Nephron (organoid): ENCODE data around the gene CDKAL1.

Source experiments
- H3K27ac Mint-ChIP-seq, 3 experiments: 2 replicates each; pipeline ENCODE4 v1.8.0; 2020; ENCODE audit warnings: mixed read lengths in 3 of 3, mild to moderate bottlenecking in 2 of 3, moderate library complexity in 1 of 3
- H3K27me3 Mint-ChIP-seq: 2 replicates; pipeline ENCODE4 v1.8.0; 2021; ENCODE audit warnings: low read depth, mild to moderate bottlenecking, moderate library complexity, mixed read lengths
- H3K36me3 Mint-ChIP-seq: 2 replicates; pipeline ENCODE4 v1.8.0; 2020; ENCODE audit warnings: low read depth, mixed read lengths
- H3K4me1 Mint-ChIP-seq: 2 replicates; pipeline ENCODE4 v1.8.0; 2020; ENCODE audit warnings: mixed read lengths
- H3K4me3 Mint-ChIP-seq, 3 experiments: 2 replicates each; pipeline ENCODE4 v1.8.0; 2020; ENCODE audit warnings: mild to moderate bottlenecking in 3 of 3, mixed read lengths in 3 of 3, moderate library complexity in 2 of 3
- H3K9me3 Mint-ChIP-seq: 2 replicates; pipeline ENCODE4 v1.8.0; 2020; ENCODE audit warnings: mixed read lengths
- TF ChIP-seq, protein P1 (sequence below), 3 experiments: fragments of 200-600 bp; sonication (generic); IDR thresholded peaks; one replicate each; pipeline ENCODE4 v1.5.0; 2021; ENCODE audit warnings: antibody characterized with exemption in 3 of 3; ENCODE audit not compliant: unreplicated experiment in 3 of 3

The CDKAL1 gene

DNA sequence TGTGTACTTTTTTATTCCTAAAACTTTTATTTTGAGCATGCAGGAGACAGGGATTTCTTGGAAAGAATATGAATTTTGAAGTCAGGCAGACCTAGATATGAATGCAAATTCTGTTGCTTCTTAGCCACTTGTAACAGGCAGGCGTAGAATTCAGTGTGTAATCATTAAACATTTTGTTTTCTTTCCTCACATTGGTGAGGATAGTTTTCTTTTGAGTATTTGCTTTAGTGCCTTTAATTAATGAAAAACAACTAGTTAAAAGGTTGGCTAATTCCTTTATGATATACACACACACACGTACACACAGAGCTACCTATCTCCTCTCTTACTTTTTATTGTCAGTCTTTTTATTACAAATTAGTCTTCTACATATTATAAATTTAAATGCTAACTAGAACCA, 342.3 kb downstream of the CDKAL1 start:
- no peaks in the 10 kb centered on the region for H3K9me3 Mint-ChIP-seq
- H3K36me3 Mint-ChIP-seq = no peaks in the 10 kb centered on the region
- no peaks in the 10 kb centered on the region for H3K27me3 Mint-ChIP-seq
- TF ChIP-seq, protein P1, sequence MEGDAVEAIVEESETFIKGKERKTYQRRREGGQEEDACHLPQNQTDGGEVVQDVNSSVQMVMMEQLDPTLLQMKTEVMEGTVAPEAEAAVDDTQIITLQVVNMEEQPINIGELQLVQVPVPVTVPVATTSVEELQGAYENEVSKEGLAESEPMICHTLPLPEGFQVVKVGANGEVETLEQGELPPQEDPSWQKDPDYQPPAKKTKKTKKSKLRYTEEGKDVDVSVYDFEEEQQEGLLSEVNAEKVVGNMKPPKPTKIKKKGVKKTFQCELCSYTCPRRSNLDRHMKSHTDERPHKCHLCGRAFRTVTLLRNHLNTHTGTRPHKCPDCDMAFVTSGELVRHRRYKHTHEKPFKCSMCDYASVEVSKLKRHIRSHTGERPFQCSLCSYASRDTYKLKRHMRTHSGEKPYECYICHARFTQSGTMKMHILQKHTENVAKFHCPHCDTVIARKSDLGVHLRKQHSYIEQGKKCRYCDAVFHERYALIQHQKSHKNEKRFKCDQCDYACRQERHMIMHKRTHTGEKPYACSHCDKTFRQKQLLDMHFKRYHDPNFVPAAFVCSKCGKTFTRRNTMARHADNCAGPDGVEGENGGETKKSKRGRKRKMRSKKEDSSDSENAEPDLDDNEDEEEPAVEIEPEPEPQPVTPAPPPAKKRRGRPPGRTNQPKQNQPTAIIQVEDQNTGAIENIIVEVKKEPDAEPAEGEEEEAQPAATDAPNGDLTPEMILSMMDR (IDR thresholded peaks at IDR 0.05; ENCODE audit: unreplicated experiment in 3 of 3) = no peak
- peak overlapping the region; percentile 27 to 89 (median 88) for H3K27ac Mint-ChIP-seq
- H3K4me1 Mint-ChIP-seq = peaks cover 48% of the 10 kb centered on the region
- H3K4me3 Mint-ChIP-seq = no peak overlapping the region

DNA sequence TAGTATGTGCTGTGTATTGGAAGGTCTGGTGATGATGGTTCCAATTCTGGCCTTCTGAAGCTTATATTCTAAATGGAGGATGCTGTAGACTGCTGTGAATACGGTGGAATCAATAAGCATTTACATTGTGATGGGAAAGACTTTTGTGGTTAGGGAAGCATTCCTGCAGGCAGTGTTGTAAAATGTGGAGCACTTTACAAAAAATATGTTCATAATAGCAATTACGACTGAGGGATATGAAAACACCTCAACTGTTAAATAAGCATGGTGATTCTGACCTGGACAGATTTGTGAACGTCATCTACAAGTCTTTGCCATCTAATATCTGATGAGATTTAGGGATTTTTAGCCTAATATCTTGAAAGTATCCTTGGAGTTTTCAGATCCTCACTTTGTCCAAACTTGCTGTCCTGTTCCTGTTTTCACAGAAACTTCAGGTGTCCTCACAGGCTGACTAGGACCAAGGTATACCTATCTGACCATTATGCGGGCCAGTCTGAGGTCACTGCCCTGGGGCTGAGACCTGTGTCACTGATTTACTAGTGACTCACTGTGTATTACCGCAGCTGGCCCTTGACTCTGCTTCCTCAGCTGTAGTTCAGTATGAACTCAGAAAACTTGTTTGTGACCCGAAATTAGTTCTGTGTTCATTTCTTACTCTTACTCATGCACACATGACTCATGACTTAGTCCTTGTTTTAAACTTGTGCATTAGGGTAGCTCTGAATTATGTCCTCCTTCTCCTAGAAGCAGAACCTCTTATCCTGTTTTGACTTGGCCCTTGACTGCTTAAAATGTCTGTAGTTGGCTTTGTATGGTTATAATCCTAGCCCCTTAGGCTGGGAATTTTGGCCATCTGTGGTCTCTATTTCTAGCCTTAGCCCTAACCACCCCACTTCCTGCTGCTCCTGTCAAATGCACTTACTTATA, 343.0 kb downstream of the CDKAL1 start:
- Mint-ChIP-seq H3K36me3 (no peaks in the 10 kb centered on the region), H3K4me1 (peaks cover 48% of the 10 kb centered on the region), H3K27ac (peak overlapping the region; percentile 27 to 88 (median 79)), H3K9me3 (no peaks in the 10 kb centered on the region), H3K4me3 (no peak overlapping the region), H3K27me3 (no peaks in the 10 kb centered on the region)
- TF ChIP-seq, protein P1 (IDR thresholded peaks at IDR 0.05; ENCODE audit: unreplicated experiment in 3 of 3) = no peak

DNA sequence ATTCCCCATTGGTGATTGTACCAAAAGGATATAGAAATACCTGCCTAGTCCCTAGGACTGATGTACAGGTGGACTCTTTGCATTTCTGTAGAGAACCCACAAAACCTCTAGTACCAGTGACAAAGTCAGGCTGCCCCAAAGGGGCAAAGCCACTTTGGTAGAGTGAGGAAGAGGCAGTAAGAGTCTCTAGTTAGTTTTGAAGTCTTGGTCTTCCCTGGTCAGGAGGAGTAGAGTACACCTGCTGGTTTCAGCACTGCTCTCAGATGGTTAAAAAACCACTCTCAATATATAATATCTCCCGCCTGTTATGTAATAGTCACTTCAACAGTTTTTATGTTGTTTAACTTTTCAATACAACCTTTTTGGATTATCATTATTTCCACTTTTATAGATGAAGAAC, 344.9 kb downstream of the CDKAL1 start:
- TF ChIP-seq, protein P1 (IDR thresholded peaks at IDR 0.05; ENCODE audit: unreplicated experiment in 3 of 3) = no peak
- Mint-ChIP-seq H3K36me3 (peaks cover 1% of the 10 kb centered on the region), H3K9me3 (peaks cover under 1% of the 10 kb centered on the region), H3K27me3 (no peaks in the 10 kb centered on the region), H3K4me1 (peaks cover 42% of the 10 kb centered on the region), H3K4me3 (no peak overlapping the region), H3K27ac (peak overlapping the region; percentile 23 to 84 (median 47))

- H3K36me3 Mint-ChIP-seq = peaks cover 5% of the 10 kb centered on the region
- peak overlapping the region; percentile 23 to 84 (median 47) for H3K27ac Mint-ChIP-seq
- H3K4me3 Mint-ChIP-seq = no peak overlapping the region
- H3K9me3 Mint-ChIP-seq = peaks cover 5% of the 10 kb centered on the region
- H3K27me3 Mint-ChIP-seq = no peaks in the 10 kb centered on the region
- peaks cover 42% of the 10 kb centered on the region for H3K4me1 Mint-ChIP-seq
- TF ChIP-seq, protein P1 (IDR thresholded peaks at IDR 0.05; ENCODE audit: unreplicated experiment in 3 of 3) = no peak
These were observed 345.3 kb downstream of the CDKAL1 start for GRCh38 chr6:20879526-20879925.

- peaks cover 27% of the 10 kb centered on the region for H3K4me1 Mint-ChIP-seq
- H3K36me3 Mint-ChIP-seq = peaks cover 19% of the 10 kb centered on the region
- no peak overlapping the region for H3K4me3 Mint-ChIP-seq
- H3K9me3 Mint-ChIP-seq = peaks cover 17% of the 10 kb centered on the region
- TF ChIP-seq, protein P1 (IDR thresholded peaks at IDR 0.05; ENCODE audit: unreplicated experiment in 3 of 3) = no peak
- no peaks in the 10 kb centered on the region for H3K27me3 Mint-ChIP-seq
- H3K27ac Mint-ChIP-seq = peak overlapping the region in 1 of 3 experiments; percentile 56
These were observed 347.1 kb downstream of the CDKAL1 start for GRCh38 chr6:20881365-20881764.
